Prostate gland (tissue), 2 donors: ENCODE results near the gene TMEM79.

ENCODE experiments used
- POLR2A ChIP-seq: fragments of 450-650 bp; IDR thresholded peaks from one replicate; pipeline ENCODE4 v1.6.1; 2016; ENCODE audit warnings: antibody characterized with exemption, mild to moderate bottlenecking
- TF ChIP-seq, protein P1 (sequence below), 4 experiments: fragments of 200-600 bp in 2 of 4; fragments of 450-650 bp in 2 of 4; sonication (generic) in 2 of 4; IDR thresholded peaks; 1 replicate in 3 of 4; 2 replicates in 1 of 4; pipeline ENCODE4 v1.5.1; 2016 to 2019; ENCODE audit warnings: antibody characterized with exemption in 4 of 4, mild to moderate bottlenecking in 2 of 4, moderate library complexity in 2 of 4

DNA sequence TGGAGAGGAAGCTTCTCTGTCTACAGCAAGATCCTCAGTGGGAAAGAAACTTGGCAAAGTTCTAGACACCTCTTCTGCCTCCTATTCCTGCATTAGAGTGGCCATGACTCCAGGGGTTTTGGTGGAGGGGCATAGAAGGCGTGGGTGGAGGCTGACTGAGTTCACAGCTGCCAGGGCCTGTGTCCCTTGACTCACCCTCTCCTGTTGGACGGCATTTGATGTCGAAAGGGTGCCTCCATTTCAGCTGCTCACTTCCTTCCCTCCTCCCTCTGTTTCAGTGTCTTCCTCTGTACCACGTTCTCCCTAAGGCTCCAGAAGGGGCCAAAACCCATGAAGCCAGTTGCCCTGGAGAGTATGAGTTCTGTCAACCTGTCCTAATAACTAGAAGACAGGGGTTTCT lies 632 bp downstream of the TMEM79 start:
- TF ChIP-seq POLR2A = no peak
- TF ChIP-seq, protein P1, sequence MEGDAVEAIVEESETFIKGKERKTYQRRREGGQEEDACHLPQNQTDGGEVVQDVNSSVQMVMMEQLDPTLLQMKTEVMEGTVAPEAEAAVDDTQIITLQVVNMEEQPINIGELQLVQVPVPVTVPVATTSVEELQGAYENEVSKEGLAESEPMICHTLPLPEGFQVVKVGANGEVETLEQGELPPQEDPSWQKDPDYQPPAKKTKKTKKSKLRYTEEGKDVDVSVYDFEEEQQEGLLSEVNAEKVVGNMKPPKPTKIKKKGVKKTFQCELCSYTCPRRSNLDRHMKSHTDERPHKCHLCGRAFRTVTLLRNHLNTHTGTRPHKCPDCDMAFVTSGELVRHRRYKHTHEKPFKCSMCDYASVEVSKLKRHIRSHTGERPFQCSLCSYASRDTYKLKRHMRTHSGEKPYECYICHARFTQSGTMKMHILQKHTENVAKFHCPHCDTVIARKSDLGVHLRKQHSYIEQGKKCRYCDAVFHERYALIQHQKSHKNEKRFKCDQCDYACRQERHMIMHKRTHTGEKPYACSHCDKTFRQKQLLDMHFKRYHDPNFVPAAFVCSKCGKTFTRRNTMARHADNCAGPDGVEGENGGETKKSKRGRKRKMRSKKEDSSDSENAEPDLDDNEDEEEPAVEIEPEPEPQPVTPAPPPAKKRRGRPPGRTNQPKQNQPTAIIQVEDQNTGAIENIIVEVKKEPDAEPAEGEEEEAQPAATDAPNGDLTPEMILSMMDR (IDR thresholded peaks at IDR 0.05) = no peak
